ENCODE measurements around the gene CSRP1. TPM values are rescaled to one million over a fixed set of nuclear protein-coding genes. Genes with fewer than 3 reads are reported as not detected.
A peak's percentile ranks its signal among the peaks of the same experiment; 100 is the strongest.

The CSRP1 gene
- total RNA-seq, 2 donors from 2014 or later = 1,426 to 2,194 TPM

- no peak for DNase-seq (ENCODE audit: low spot score)
Measured at GRCh38 chr1:201468501-201468843, 38.5 kb downstream of the CSRP1 start.

GRCh38 chr1:201466492-201466891 is 40.4 kb downstream of the CSRP1 start:
- DNase-seq (ENCODE audit: low spot score) = no peak
- intact Hi-C loops (cut with DNase I) = loop anchor here in 1 of 2 donors (10.0 kb wide), 1 partner anchor 48 kb away; no protein-coding TSS in a partner anchor

More at GRCh38 chr1:201468501-201468843, 38.5 kb downstream of the CSRP1 start:
- intact Hi-C loops (cut with DNase I) = loop anchor here in 1 of 2 donors (10.0 kb wide), 1 partner anchor 46 kb away; no protein-coding TSS in a partner anchor

DNA sequence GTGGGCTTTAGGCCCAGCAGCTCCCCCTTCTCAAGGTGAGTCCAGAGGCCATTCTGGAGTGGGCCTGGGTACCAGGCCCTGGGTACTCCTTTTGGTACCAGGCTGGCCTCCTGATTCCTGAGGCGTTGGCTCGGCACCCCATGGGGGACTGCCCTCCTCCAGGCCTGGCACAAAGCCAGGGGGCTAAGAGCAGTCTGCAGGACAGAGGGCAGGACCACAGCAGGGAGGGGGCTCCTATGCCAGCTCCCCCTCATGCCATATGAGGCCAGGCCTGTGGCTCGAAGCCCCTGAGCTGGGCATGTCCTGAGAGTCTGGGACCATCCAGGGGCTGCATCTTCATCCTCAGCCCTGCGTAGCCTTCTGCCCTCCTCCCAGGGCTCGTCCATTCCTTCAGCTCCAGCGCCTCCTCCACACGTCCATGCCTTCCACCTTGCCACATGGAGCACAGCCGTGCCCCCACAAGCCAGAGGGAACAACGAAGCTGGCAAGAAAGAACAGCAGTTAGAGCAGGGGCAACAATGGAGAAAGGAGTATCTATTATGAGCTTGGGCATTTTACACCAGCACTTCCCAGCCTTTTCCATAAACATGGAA is 41.1 kb downstream of the CSRP1 start:
- no peak for DNase-seq (ENCODE audit: low spot score)
- intact Hi-C loops (cut with DNase I) = loop anchor here in 1 of 2 donors (10.0 kb wide), 1 partner anchor 49 kb away; no protein-coding TSS in a partner anchor

DNA sequence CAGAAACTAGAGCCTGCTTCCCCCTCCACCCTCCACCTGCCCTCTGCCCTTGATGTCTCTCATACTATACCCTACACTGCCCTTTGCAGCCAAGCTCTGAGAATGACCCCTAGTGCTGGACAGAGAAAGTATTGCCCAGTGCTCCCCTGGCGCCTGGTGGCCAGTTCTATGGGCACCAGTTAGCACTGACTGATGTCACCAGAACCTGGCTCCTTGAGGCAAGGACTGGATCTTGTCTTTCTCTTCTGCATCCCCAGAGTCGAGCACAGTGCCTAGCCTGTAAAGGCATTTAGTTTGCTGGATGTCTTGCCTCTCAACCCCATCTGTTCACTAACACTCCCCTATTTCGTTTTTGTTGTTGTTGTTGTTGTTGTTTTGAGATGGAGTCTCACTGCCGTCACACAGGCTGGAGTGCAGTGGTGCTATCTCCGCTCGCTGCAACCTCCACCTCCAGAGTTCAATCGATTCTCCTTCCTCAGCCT is 43.8 kb downstream of the CSRP1 start:
- intact Hi-C loops (cut with DNase I) = loop anchor here in 1 of 2 donors (10.0 kb wide), 1 partner anchor 52 kb away; no protein-coding TSS in a partner anchor
- no peak for DNase-seq (ENCODE audit: low spot score)

DNA sequence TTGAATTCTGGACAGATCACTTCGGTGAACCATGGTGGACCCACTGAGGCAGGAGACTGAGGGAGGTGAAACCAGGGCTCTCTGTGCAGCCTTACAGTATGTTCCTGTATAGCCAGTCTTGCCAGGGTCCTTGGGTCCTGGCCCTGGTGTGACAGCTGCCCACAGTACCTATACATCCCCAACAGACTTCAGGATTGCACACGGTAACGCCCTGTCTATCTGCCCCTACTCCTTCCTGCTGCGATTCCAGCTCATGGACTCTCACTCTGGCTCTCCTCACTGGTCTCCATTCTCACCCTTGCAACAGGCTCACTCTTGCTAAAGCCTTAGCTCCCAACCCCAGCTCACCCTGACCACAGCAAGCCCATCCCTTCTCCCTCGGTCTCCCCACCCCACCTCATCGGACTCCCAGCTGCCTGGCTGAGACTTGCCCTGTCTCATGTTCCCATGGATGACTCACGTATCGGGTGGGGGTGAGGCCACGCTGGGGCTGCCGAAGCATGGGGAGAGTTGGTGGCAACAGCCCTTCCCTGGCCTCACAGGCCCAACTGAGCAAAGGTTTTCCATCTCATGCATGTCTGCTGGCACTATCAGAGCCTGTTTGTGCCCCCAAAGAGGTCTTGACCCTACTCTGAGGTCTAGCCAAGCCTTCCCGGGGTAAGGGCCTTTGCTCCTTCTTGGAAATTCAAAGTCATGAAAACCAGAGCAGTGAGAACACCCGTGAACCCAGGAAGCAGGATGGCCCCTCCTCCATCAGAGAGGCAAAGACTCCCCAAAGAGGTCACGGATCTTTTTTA is 45.1 kb downstream of the CSRP1 start:
- intact Hi-C loops (cut with DNase I) = loop anchor here in 1 of 2 donors (10.0 kb wide), 1 partner anchor 53 kb away; no protein-coding TSS in a partner anchor
- DNase-seq (ENCODE audit: low spot score) = peak; percentile 96

DNA sequence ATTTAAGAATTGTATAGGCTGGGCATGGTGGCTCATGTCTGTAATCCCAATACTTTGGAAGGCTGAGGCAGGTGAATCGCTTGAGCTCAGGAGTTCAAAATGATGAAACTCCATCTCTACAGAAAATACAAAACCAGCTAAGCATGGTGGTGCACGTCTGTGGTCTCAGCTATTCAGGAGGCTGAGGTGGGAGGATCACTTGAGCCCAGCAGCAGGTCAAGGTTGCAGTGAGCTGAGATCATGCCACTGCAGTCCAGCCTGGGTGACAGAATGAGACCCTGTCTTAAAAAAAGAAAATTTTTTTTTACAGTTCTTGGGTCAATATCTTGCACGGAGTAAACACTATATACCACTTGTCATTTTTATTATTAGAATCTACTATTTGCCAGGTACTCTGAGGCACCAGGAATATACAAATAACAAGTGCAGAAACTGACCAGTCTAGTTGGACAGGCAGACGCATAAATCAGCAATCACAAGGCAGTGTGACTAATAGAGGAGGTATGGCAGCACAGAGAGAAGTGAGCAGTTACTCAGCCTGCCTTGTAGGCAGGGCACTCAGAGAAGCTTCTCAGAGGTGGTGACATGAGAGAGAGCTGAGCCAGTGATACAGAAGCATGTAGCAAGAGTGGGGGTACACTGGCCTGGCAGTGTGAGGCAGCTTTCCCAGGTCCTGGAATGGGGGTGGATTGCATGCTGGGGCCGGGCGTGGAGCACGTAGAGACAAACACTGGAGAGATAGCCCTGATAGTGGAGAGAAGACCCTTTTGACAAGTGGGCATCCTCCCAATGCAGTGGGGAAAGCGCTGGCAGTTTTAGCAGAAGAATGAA is 45.9 kb downstream of the CSRP1 start:
- intact Hi-C loops (cut with DNase I) = loop anchor here in 1 of 2 donors (10.0 kb wide), 1 partner anchor 54 kb away; no protein-coding TSS in a partner anchor
- DNase-seq (ENCODE audit: low spot score) = no peak

DNA sequence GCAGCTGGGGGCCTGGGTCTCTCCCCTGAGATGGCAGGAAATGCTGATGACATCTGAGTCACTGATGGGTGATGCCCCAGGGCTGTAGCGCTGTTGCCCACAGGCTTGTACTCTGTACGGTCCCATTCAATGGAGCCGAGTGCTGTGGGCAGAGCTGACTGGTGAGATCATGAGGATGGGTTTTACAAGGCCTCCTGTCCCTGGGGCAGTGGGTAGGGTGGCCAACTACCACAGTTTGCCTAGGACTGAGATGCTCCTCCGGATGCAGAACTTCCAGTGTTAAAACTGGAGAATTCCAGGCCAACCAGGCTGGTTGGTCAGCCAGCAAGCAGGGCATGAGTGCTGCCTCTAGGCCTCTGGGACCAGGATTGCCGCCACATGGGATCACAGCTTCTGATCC is 47.1 kb downstream of the CSRP1 start:
- intact Hi-C loops (cut with DNase I) = loop anchor here in 1 of 2 donors (10.0 kb wide), 1 partner anchor 55 kb away; no protein-coding TSS in a partner anchor
- DNase-seq (ENCODE audit: low spot score) = no peak

- intact Hi-C loops (cut with DNase I) = no loop called here
- no peak for DNase-seq (ENCODE audit: low spot score)
Measured at GRCh38 chr1:201459052-201459451, 47.9 kb downstream of the CSRP1 start.

GRCh38 chr1:201457508-201457960 is 49.4 kb downstream of the CSRP1 start:
- intact Hi-C loops (cut with DNase I) = no loop called here
- DNase-seq (ENCODE audit: low spot score) = no peak

DNA sequence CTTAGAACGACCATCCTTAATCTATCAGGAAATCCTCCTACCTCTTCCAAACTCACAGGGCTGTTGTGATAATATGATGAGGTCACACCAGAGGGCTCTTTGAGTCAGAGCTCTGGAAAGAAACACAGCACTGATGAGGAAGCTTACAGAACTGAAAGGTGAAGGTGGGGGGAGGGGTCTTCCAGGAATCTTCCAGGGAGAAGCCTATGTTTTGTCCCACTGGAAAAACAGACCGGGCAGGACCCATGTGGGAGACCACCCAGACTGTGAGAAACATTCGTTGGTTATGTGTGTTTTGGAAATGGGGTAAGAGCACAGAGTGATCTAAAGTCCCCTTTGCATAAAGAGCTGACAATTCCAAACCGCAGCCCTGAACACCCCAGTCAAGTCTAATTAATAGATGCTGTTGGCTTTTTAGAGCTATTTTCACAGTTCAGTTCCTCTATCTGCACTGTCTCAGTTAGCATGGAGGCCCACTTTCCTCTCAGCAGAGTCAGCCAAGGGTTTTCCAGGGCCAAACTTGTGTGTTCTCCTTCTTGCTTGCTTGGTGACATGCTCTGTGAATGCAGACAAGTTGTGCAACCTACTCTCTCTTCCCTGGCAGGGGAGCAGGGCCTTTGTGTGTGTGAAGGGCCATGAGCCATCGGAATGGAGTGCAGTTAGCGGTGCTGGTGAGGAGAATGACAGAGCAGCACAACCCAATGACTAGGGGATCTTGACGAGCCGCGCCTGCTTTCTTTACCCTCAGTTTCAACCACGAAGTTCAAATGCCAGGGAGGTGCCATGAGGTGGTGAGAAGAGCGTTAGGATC is 50.2 kb downstream of the CSRP1 start:
- intact Hi-C loops (cut with DNase I) = no loop called here
- peak; percentile 92 for DNase-seq (ENCODE audit: low spot score)

DNA sequence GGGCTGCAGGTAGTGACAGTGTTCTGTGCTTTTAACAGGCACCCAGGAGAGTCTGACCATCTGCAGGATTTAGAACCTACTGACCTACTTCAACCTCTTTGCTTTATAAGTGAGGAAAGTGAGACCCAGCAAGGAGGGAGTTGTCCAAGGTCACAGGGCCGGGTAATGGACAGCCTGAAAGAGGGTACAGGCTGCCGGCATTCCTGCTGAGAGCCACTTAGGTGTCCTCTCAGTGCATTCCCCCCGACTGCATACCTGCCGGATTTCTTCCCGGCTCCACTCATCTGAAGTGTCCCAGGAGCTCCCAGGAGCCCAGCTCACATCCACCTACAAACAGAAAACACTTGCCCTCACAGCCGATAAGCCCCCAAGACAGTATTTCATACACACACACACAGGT is 51.8 kb downstream of the CSRP1 start:
- no peak for DNase-seq (ENCODE audit: low spot score)
- intact Hi-C loops (cut with DNase I) = no loop called here

GRCh38 chr1:201454608-201455007 is 52.3 kb downstream of the CSRP1 start:
- no peak for DNase-seq (ENCODE audit: low spot score)
- intact Hi-C loops (cut with DNase I) = no loop called here

- intact Hi-C loops (cut with DNase I) = no loop called here
- DNase-seq (ENCODE audit: low spot score) = no peak
Measured at GRCh38 chr1:201452866-201453265, 54.1 kb downstream of the CSRP1 start.

DNA sequence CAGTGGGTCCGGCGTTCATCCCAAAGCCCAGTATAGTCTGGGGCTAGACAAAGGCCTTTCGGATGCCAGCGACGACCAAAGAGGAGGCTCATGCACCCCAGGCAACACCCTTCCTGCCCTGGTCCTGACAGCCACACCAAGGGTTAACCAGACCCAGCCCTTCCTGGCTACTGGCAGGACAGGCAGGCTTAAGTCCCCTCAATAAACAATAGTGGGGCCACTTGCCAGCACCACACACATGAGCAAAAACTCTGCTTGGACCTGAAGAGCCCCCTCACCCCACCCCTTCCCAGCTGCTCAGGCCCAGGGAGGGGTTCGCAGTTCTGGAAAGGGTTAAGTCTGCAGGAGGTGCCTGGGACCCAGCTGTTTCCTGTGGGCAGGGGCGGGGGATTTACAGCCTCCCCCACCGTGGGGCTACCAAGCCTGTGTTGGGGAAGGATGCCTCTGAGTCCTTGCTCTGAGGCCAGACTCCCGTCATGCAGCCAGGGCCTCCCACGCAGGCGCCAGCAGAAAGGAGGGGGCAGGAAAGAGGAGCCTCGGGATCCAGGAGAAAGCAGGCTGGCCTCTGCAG is 56.1 kb downstream of the CSRP1 start:
- DNase-seq (ENCODE audit: low spot score) = peak; percentile 89
- intact Hi-C loops (cut with DNase I) = no loop called here

- peak; percentile 54 for DNase-seq (ENCODE audit: low spot score)
- intact Hi-C loops (cut with DNase I) = no loop called here
Measured at GRCh38 chr1:201448990-201449389, 57.9 kb downstream of the CSRP1 start.

- intact Hi-C loops (cut with DNase I) = loop anchor here in 1 of 2 donors (2.0 kb wide), 1 partner anchor 65 kb away; no protein-coding TSS in a partner anchor
- peak; percentile 92 for DNase-seq (ENCODE audit: low spot score)
Measured at GRCh38 chr1:201447903-201448871, 58.7 kb downstream of the CSRP1 start.

GRCh38 chr1:201445310-201445709 is 61.6 kb downstream of the CSRP1 start:
- intact Hi-C loops (cut with DNase I) = no loop called here
- DNase-seq (ENCODE audit: low spot score) = no peak
